ENCODE results near the gene CDHR3. TPM values are rescaled to one million over a fixed set of nuclear protein-coding genes. Genes with fewer than 3 reads are reported as not detected.
A peak's percentile ranks its signal among the peaks of the same experiment; 100 is the strongest.

Gene CDHR3
- total and polyA plus RNA-seq, 2 of the 8 experiments (the other 6 are each of a cell fraction or from before 2014, with no cell fraction given) = 6.4 to 6.8 TPM

DNA sequence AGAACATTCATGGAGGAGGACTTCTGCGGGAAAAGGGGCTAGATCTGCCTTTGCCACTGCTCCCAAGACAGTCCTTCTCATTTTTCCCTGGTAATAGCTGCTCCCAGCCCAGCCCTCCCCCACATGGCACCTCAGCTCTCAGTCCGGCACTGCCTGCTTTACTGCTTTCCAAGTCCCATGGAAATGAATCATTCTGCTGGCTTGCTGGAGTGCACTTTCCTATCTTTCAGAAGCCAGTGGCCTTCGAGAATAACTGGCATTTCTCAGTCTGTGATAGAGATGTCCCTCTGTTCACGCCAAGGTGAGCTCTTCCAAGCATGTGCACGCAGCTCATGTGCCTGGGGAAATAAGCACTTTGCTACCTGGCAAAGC is 87.7 kb downstream of the CDHR3 start:
- POLR2A ChIA-PET (ENCODE audit: partially characterized antibody) = no interaction called here
- no peak overlapping the region for H2AK5ac ChIP-seq (ENCODE audit: low read depth, low read length)
- H3K27ac ChIP-seq (ENCODE audit: low read depth, low read length) = no peak overlapping the region
- H4K20me1 ChIP-seq (replicated peaks in 1 of 2; ENCODE audit: control insufficient read depth in 1 of 2, insufficient read depth in 2 of 2, low read length in 2 of 2) = no peaks in the 10 kb centered on the region
- H2BK5ac ChIP-seq (ENCODE audit: low read depth, low read length) = no peak overlapping the region
- H3K56ac ChIP-seq (replicated peaks; ENCODE audit: insufficient read length, low read depth, low read length) = no peak overlapping the region
- no peak overlapping the region for H3K4ac ChIP-seq (replicated peaks; ENCODE audit: insufficient read length, low read depth, low read length)
- H3K79me2 ChIP-seq (ENCODE audit: control insufficient read depth in 1 of 2, insufficient read depth in 2 of 2, low read length in 2 of 2) = no peaks in the 10 kb centered on the region
- no peak overlapping the region for H4K91ac ChIP-seq (replicated peaks; ENCODE audit: insufficient read length, low read length)
- H2BK15ac ChIP-seq (ENCODE audit: low read length) = no peak overlapping the region
- CTCF ChIA-PET (ENCODE audit: partially characterized antibody) = interaction anchor here (0.8 to 3.4 kb wide), 26 partner anchors 9 to 471 kb away, joined by 3 to 34 read pairs (median 4); no protein-coding TSS in a partner anchor
- H3K4me2 ChIP-seq (ENCODE audit: insufficient read depth in 1 of 2, low read depth in 2 of 2, low read length in 2 of 2) = no peak overlapping the region
- H3K9ac ChIP-seq (replicated peaks in 1 of 4; ENCODE audit: extremely low read depth in 1 of 4, low read depth in 3 of 4, low read length in 3 of 4) = no peak overlapping the region
- no peak overlapping the region for H3K4me3 ChIP-seq (ENCODE audit: extremely low read depth in 1 of 4, insufficient read depth in 2 of 4, low read depth in 3 of 4, low read length in 4 of 4)
- peak overlapping the region; percentile 48; the same call in 1 of the 2 replicates for H2AFZ ChIP-seq (ENCODE audit: low read length)
- no peak overlapping the region for H3K23ac ChIP-seq (ENCODE audit: insufficient read length)
- 85% methylated on average over 5 of the region's 5 CpGs; no CpG with 5 or more reads in 1 of the 2 experiments for WGBS, 2 experiments (ENCODE audit: extremely low coverage in 1 of 2, insufficient coverage in 1 of 2, insufficient read length in 1 of 2, insufficient replicate concordance in 2 of 2, low coverage in 1 of 2, low lambda C conversion rate in 2 of 2, missing lambda C conversion rate in 1 of 2)
- no peak overlapping the region for H2BK120ac ChIP-seq (replicated peaks; ENCODE audit: low read depth, low read length)
- H3K14ac ChIP-seq (ENCODE audit: insufficient read length) = no peak overlapping the region
- no peak overlapping the region for H2BK20ac ChIP-seq (ENCODE audit: low read length)
- no peak overlapping the region for H2BK12ac ChIP-seq (ENCODE audit: low read depth, low read length)
- no peaks in the 10 kb centered on the region for H3K36me3 ChIP-seq (ENCODE audit: control insufficient read depth in 2 of 4, insufficient read depth in 4 of 4, low read length in 3 of 4)
- peaks cover 0 to 8% (median under 1%) of the 10 kb centered on the region in 4 experiments; a peak in 3 of 7 replicates for H3K4me1 ChIP-seq (replicated peaks in 1 of 4; ENCODE audit: control insufficient read depth in 3 of 4, insufficient read depth in 4 of 4, low read length in 3 of 4)
- H4K8ac ChIP-seq (ENCODE audit: extremely low read depth, insufficient read depth, low read length) = no peak overlapping the region
- H4K5ac ChIP-seq (ENCODE audit: insufficient read length, low read depth, low read length) = no peak overlapping the region
- no peak overlapping the region for H3K18ac ChIP-seq (ENCODE audit: extremely low read depth, low read length)
- H3K23me2 ChIP-seq (ENCODE audit: low read depth, low read length) = no peaks in the 10 kb centered on the region
- no peaks in the 10 kb centered on the region for H3K9me3 ChIP-seq (ENCODE audit: insufficient read depth in 2 of 2, low read depth in 1 of 2, low read length in 1 of 2)
- FAIRE-seq (no peak), DNase-seq (ENCODE audit: low read depth in 1 of 2, low spot score in 2 of 2) (no peak)
- no peaks in the 10 kb centered on the region for H3K79me1 ChIP-seq (ENCODE audit: low read depth, low read length)
- no peaks in the 10 kb centered on the region for H3K27me3 ChIP-seq (replicated peaks in 1 of 4; ENCODE audit: control insufficient read depth in 3 of 4, extremely low read depth in 1 of 4, insufficient read depth in 3 of 4, low read length in 3 of 4)
- TF ChIP-seq GTF2F1 (IDR thresholded peaks at IDR 0.05; ENCODE audit: borderline replicate concordance, low read depth, low read length) = no peak
- no peak for TF ChIP-seq HDAC6 (IDR thresholded peaks at IDR 0.05; ENCODE audit: low read depth, low read length)
- TF ChIP-seq BACH1 (IDR thresholded peaks at IDR 0.05; ENCODE audit: low read length) = no peak
- TF ChIP-seq CEBPB (IDR thresholded peaks at IDR 0.05; ENCODE audit: low read depth, low read length) = no peak
- no peak for TF ChIP-seq POLR2A (IDR thresholded peaks at IDR 0.05; ENCODE audit: control extremely low read depth in 1 of 2, low read depth in 2 of 2, low read length in 2 of 2)
- no peak for TF ChIP-seq ZNF274 (IDR thresholded peaks at IDR 0.05; ENCODE audit: borderline replicate concordance, extremely low read depth, low read length)
- no peak for TF ChIP-seq RXRA (IDR thresholded peaks at IDR 0.05; ENCODE audit: insufficient read depth, low read depth, low read length)
- no peak for TF ChIP-seq USF2 (IDR thresholded peaks at IDR 0.05; ENCODE audit: low read length)
- TF ChIP-seq SP2 (IDR thresholded peaks at IDR 0.05; ENCODE audit: low read length) = no peak
- TF ChIP-seq KDM1A (IDR thresholded peaks at IDR 0.05; ENCODE audit: borderline replicate concordance, low read length) = no peak
- no peak for TF ChIP-seq SIN3A (conservative IDR thresholded peaks at IDR 0.05 in 1 of 2, IDR thresholded peaks at IDR 0.05 in 1 of 2; ENCODE audit: low read depth in 1 of 2, low read length in 2 of 2)
- TF ChIP-seq RFX5 (IDR thresholded peaks at IDR 0.05; ENCODE audit: borderline replicate concordance, low read depth, low read length) = no peak
- TF ChIP-seq, protein P1, sequence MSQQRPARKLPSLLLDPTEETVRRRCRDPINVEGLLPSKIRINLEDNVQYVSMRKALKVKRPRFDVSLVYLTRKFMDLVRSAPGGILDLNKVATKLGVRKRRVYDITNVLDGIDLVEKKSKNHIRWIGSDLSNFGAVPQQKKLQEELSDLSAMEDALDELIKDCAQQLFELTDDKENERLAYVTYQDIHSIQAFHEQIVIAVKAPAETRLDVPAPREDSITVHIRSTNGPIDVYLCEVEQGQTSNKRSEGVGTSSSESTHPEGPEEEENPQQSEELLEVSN (IDR thresholded peaks at IDR 0.05) = no peak
